CD4-positive, alpha-beta memory T cell (primary cell): ENCODE results near the gene EGR2. TPM values are rescaled to one million over a fixed set of nuclear protein-coding genes. Genes with fewer than 3 reads are reported as not detected.
"Not testable (repeated sequence)": the region's sequence is repeated elsewhere in the genome, so short reads cannot be mapped to it uniquely, and the experiment has no call there.

ENCODE experiments used
- CTCF ChIA-PET: fragments of 350-600 bp; sonication (Branson Sonifier 250); formaldehyde crosslinking; loops from one replicate; lab custom pipeline; 2021; ENCODE audit warnings: inconsistent platforms; ENCODE audit not compliant: partially characterized antibody; lab: Charles Lee
- POLR2A ChIA-PET: fragments of 350-600 bp; sonication (Branson Sonifier 250); formaldehyde crosslinking; loops from one replicate; lab custom pipeline; 2021; ENCODE audit not compliant: partially characterized antibody; lab: Charles Lee
- DNase-seq, 5 donors: peaks; one replicate each; pipeline versions ENCODE4 v3.0.0 to v3.0.0-alpha.2; 2020 to 2022; ENCODE audit warnings: mixed read lengths in 1 of 5
- H3K27ac ChIP-seq: one replicate; pipeline ENCODE4 v1.7.0; 2013; ENCODE audit warnings: low read depth, low read length
- H3K27me3 ChIP-seq: 2 replicates; pipeline ENCODE4 v1.7.0; 2013; ENCODE audit warnings: mild to moderate bottlenecking, low read length, moderate library complexity; ENCODE audit not compliant: insufficient read depth
- H3K36me3 ChIP-seq: 2 replicates; pipeline ENCODE4 v1.7.0; 2013; ENCODE audit warnings: mild to moderate bottlenecking, low read length, moderate library complexity; ENCODE audit not compliant: insufficient read depth
- H3K4me1 ChIP-seq: 2 replicates; pipeline ENCODE4 v1.7.0; 2013; ENCODE audit warnings: mild to moderate bottlenecking, low read length, moderate library complexity; ENCODE audit not compliant: insufficient read depth
- H3K4me3 ChIP-seq, 2 donors: one replicate each; pipeline ENCODE4 v1.7.0; 2013; ENCODE audit warnings: low read length in 2 of 2, mild to moderate bottlenecking in 1 of 2
- H3K9me3 ChIP-seq, 2 donors: one replicate each; pipeline ENCODE4 v1.7.0; 2013; ENCODE audit warnings: low read length in 2 of 2, control low read depth in 1 of 2; ENCODE audit not compliant: control insufficient read depth in 1 of 2
- H3K27ac Mint-ChIP-seq, 7 donors: one replicate each; pipeline ENCODE4 v1.8.0; 2020 to 2021; ENCODE audit warnings: mixed read lengths in 7 of 7, mild to moderate bottlenecking in 6 of 7, inconsistent platforms in 3 of 7, moderate library complexity in 3 of 7
- H3K27me3 Mint-ChIP-seq, 2 donors: one replicate each; pipeline ENCODE4 v1.8.0; 2020 to 2021; ENCODE audit warnings: mixed read lengths in 2 of 2
- H3K36me3 Mint-ChIP-seq, 2 donors: one replicate each; pipeline ENCODE4 v1.8.0; 2020 to 2021; ENCODE audit warnings: mixed read lengths in 2 of 2, inconsistent platforms in 1 of 2, mild to moderate bottlenecking in 1 of 2
- H3K4me1 Mint-ChIP-seq, 4 donors: one replicate each; pipeline ENCODE4 v1.8.0; 2020 to 2021; ENCODE audit warnings: mixed read lengths in 4 of 4, mild to moderate bottlenecking in 1 of 4
- H3K4me3 Mint-ChIP-seq, 8 donors: one replicate each; pipeline ENCODE4 v1.8.0; 2020 to 2021; ENCODE audit warnings: mixed read lengths in 8 of 8, mild to moderate bottlenecking in 7 of 8, moderate library complexity in 6 of 8, inconsistent platforms in 3 of 8
- H3K9me3 Mint-ChIP-seq, 8 donors: one replicate each; pipeline ENCODE4 v1.8.0; 2020 to 2021; ENCODE audit warnings: mixed read lengths in 8 of 8, mild to moderate bottlenecking in 5 of 8, inconsistent platforms in 3 of 8, moderate library complexity in 1 of 8
- intact Hi-C: fragments of 100-400 bp; cut with micrococcal nuclease; formaldehyde crosslinking; loops from one replicate; pipeline ENCODE4 v1.15.1; 2023
- polyA plus RNA-seq, 2 donors: library from polyadenylated mRNA; unstranded; fragments of 300-500 nt; fragmentation: Illumina TruSeq; gene quantifications; one replicate each; pipeline ENCODE4 v1.2.3, GENCODE V29; 2021
- total RNA-seq, 2 experiments: library from RNA; stranded (reverse); gene quantifications; one replicate each; pipeline ENCODE4 v1.2.3, GENCODE V29; 2021

The EGR2 gene
- total and polyA plus RNA-seq, 4 experiments from 2014 or later: 0.22 to 2.2 (median 2.0) TPM; not detected in 1

- intact Hi-C loops: no loop called here
- peaks cover 0 to 3% of the 10 kb centered on the region in 2 donors for H3K27me3 Mint-ChIP-seq
- H3K4me1 ChIP-seq: no peaks in the 10 kb centered on the region
- H3K9me3 Mint-ChIP-seq: peaks cover 0 to 25% (median 8%) of the 10 kb centered on the region in 8 donors
- H3K4me1 Mint-ChIP-seq: no peaks in the 10 kb centered on the region
- H3K4me3 Mint-ChIP-seq: no peak overlapping the region
- ChIA-PET POLR2A (no interaction called here), CTCF (no interaction called here)
- H3K4me3 ChIP-seq: no peak overlapping the region
- H3K36me3 ChIP-seq: no peaks in the 10 kb centered on the region
- H3K9me3 ChIP-seq: no peaks in the 10 kb centered on the region
- no peak for DNase-seq
- H3K36me3 Mint-ChIP-seq: no peaks in the 10 kb centered on the region
- no peaks in the 10 kb centered on the region for H3K27me3 ChIP-seq
- H3K27ac Mint-ChIP-seq: no peak overlapping the region
- H3K27ac ChIP-seq: no peak overlapping the region
Observed at GRCh38 chr10:62788861-62789467, 27.2 kb downstream of the EGR2 start.

- CTCF ChIA-PET: not testable (repeated sequence)
Observed at GRCh38 chr10:62788285-62788684, 27.9 kb downstream of the EGR2 start.

GRCh38 chr10:62784537-62784936 is 31.6 kb downstream of the EGR2 start:
- H3K27ac Mint-ChIP-seq, POLR2A ChIA-PET: not testable (repeated sequence)
- CTCF ChIA-PET: interaction anchor here (1.1 to 1.6 kb wide), 2 partner anchors 12 to 34 kb away, joined by 3 to 4 read pairs; no protein-coding TSS in a partner anchor

More at GRCh38 chr10:62788285-62788684, 27.9 kb downstream of the EGR2 start:
- intact Hi-C loops, H3K27me3 Mint-ChIP-seq, H3K4me1 Mint-ChIP-seq, H3K27me3 ChIP-seq, H3K36me3 Mint-ChIP-seq, POLR2A ChIA-PET, H3K4me3 ChIP-seq, H3K36me3 ChIP-seq, H3K4me3 Mint-ChIP-seq, H3K9me3 ChIP-seq, H3K27ac ChIP-seq, DNase-seq, H3K4me1 ChIP-seq: not testable (repeated sequence)
- H3K9me3 Mint-ChIP-seq: peaks cover 0 to 28% (median 8%) of the 10 kb centered on the region in 8 donors
- H3K27ac Mint-ChIP-seq: peak overlapping the region in 1 of 7 donors; percentile 13

GRCh38 chr10:62779487-62780248 is 36.5 kb downstream of the EGR2 start:
- no peaks in the 10 kb centered on the region for H3K9me3 ChIP-seq
- no peak overlapping the region for H3K4me3 ChIP-seq
- no peaks in the 10 kb centered on the region for H3K27me3 ChIP-seq
- no peaks in the 10 kb centered on the region for H3K36me3 ChIP-seq
- H3K27ac ChIP-seq: peak overlapping the region; percentile 32
- Mint-ChIP-seq H3K27ac (peak overlapping the region; percentile 57 to 94 (median 79)), H3K36me3 (no peaks in the 10 kb centered on the region), H3K4me1 (peaks cover 13 to 20% (median 16%) of the 10 kb centered on the region in 4 donors), H3K27me3 (no peaks in the 10 kb centered on the region), H3K4me3 (peak overlapping the region in 5 of 8 donors; percentile 33 to 75 (median 66)), H3K9me3 (peaks cover 0 to 8% (median under 1%) of the 10 kb centered on the region in 8 donors)
- intact Hi-C loops: loop anchor here (1.0 kb wide), 4 partner anchors 24 to 46 kb away; partner anchors contain the start of genes ADO and EGR2
- POLR2A ChIA-PET: interaction anchor here (0.6 to 2.8 kb wide), 13 partner anchors 12 to 560 kb away, joined by 3 to 32 read pairs (median 6); partner anchors contain the start of genes ADO and EGR2
- DNase-seq: peak; percentile 84 to 96 (median 90)
- CTCF ChIA-PET: interaction anchor here (1.1 to 2.2 kb wide), 10 partner anchors 9 to 303 kb away, joined by 3 to 19 read pairs (median 4); partner anchors contain the start of genes ADO and EGR2
- peaks cover 20% of the 10 kb centered on the region for H3K4me1 ChIP-seq

More at GRCh38 chr10:62784537-62784936, 31.6 kb downstream of the EGR2 start:
- H3K27ac ChIP-seq, H3K36me3 ChIP-seq, H3K4me3 ChIP-seq, H3K27me3 ChIP-seq, H3K4me3 Mint-ChIP-seq, H3K9me3 ChIP-seq, DNase-seq, H3K4me1 ChIP-seq, H3K4me1 Mint-ChIP-seq, H3K36me3 Mint-ChIP-seq, H3K27me3 Mint-ChIP-seq, intact Hi-C loops: not testable (repeated sequence)
- peaks cover 0 to 28% (median 8%) of the 10 kb centered on the region in 8 donors for H3K9me3 Mint-ChIP-seq

DNA sequence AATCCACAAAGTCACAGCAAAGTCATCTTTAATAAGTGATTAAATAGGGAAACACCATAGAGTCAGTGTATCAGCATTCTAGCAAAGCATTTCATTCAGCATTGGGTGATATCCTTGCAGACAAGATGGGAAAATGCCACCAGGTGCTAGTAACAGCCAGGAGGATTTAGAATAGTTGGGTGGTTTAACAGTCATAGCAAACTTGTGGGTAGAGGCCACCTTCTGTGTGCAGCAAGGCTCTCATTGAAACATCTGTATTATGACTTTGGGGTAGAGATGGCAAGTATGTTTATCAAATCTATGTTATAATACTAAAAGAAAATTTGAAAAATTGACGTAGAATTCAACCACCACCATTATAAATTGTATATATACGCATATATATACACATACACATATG is 38.0 kb downstream of the EGR2 start:
- intact Hi-C loops: no loop called here
- Mint-ChIP-seq H3K9me3 (peaks cover 0 to 3% (median 0%) of the 10 kb centered on the region in 8 donors), H3K4me1 (peaks cover 13 to 20% (median 16%) of the 10 kb centered on the region in 4 donors), H3K4me3 (no peak overlapping the region), H3K27me3 (no peaks in the 10 kb centered on the region), H3K36me3 (no peaks in the 10 kb centered on the region), H3K27ac (peak overlapping the region in 1 of 7 donors; percentile 26)
- no peaks in the 10 kb centered on the region for H3K9me3 ChIP-seq
- DNase-seq: no peak
- POLR2A ChIA-PET: interaction anchor here (2.5 kb wide), 1 partner anchor 140 kb away, joined by 16 read pairs; no protein-coding TSS in a partner anchor
- no peak overlapping the region for H3K27ac ChIP-seq
- CTCF ChIA-PET: interaction anchor here (1.4 to 2.2 kb wide), 3 partner anchors 24 to 40 kb away, joined by 3 to 19 read pairs (median 7); partner anchors contain the start of genes ADO and EGR2
- no peaks in the 10 kb centered on the region for H3K27me3 ChIP-seq
- no peaks in the 10 kb centered on the region for H3K36me3 ChIP-seq
- H3K4me1 ChIP-seq: peaks cover 20% of the 10 kb centered on the region
- no peak overlapping the region for H3K4me3 ChIP-seq

GRCh38 chr10:62772186-62772974 is 43.8 kb downstream of the EGR2 start:
- intact Hi-C loops: no loop called here
- CTCF ChIA-PET: interaction anchor here (1.0 to 1.7 kb wide), 4 partner anchors 13 to 91 kb away, joined by 3 to 5 read pairs (median 4); no protein-coding TSS in a partner anchor
- Mint-ChIP-seq H3K27me3 (peaks cover 0 to 4% of the 10 kb centered on the region in 2 donors), H3K4me1 (no peaks in the 10 kb centered on the region), H3K9me3 (peaks cover 0 to 3% (median 0%) of the 10 kb centered on the region in 8 donors), H3K36me3 (no peaks in the 10 kb centered on the region), H3K27ac (no peak overlapping the region), H3K4me3 (no peak overlapping the region)
- no peaks in the 10 kb centered on the region for H3K9me3 ChIP-seq
- no peaks in the 10 kb centered on the region for H3K27me3 ChIP-seq
- H3K4me3 ChIP-seq: no peak overlapping the region
- POLR2A ChIA-PET: interaction anchor here (0.7 kb wide), 1 partner anchor 32 kb away, joined by 3 read pairs; no protein-coding TSS in a partner anchor
- no peak overlapping the region for H3K27ac ChIP-seq
- DNase-seq: no peak
- H3K4me1 ChIP-seq: no peaks in the 10 kb centered on the region
- H3K36me3 ChIP-seq: no peaks in the 10 kb centered on the region
